Testis (tissue), 2 donors: ENCODE data around the gene TCF7L2.

ENCODE experiments used
- POLR2A ChIP-seq: fragments of 450-650 bp; IDR thresholded peaks from one replicate; pipeline ENCODE4 v1.6.1; 2017; ENCODE audit warnings: antibody characterized with exemption, mild to moderate bottlenecking, moderate library complexity
- TF ChIP-seq, protein P1 (sequence below), 3 experiments: fragments of 450-650 bp in 2 of 3; fragments of 200-600 bp in 1 of 3; sonication (generic) in 1 of 3; IDR thresholded peaks; one replicate each; pipeline ENCODE4 v1.5.1; 2016 to 2019; ENCODE audit warnings: antibody characterized with exemption in 3 of 3, mild to moderate bottlenecking in 2 of 3, moderate library complexity in 1 of 3

DNA sequence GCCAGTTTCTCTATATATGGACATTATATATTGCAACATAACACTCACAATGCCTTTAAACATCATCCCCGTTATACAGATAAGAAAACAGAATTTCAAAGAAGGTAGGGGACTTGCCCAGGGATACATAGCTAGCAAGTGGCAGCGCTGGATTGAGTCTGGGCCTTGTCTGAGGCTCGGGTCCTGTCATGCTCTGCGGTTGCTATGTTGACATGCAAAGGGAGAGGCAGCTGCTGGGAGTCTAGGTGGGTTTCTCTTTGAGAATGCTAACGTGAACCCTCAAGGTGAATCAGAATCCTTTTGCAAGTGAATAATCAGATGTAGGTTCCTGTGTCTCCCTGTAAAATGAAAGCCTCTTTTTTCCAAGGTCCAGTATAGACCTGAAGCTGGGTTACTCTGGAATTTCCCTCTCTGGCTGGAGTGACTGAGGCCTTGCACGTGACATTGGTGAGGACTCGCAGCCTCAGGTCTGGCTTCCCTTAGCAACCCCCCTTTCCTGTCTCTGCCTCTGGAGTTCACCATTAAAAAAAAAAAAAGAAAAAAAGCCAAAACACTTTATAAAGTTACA lies 38.9 kb downstream of the TCF7L2 start:
- TF ChIP-seq, protein P1, sequence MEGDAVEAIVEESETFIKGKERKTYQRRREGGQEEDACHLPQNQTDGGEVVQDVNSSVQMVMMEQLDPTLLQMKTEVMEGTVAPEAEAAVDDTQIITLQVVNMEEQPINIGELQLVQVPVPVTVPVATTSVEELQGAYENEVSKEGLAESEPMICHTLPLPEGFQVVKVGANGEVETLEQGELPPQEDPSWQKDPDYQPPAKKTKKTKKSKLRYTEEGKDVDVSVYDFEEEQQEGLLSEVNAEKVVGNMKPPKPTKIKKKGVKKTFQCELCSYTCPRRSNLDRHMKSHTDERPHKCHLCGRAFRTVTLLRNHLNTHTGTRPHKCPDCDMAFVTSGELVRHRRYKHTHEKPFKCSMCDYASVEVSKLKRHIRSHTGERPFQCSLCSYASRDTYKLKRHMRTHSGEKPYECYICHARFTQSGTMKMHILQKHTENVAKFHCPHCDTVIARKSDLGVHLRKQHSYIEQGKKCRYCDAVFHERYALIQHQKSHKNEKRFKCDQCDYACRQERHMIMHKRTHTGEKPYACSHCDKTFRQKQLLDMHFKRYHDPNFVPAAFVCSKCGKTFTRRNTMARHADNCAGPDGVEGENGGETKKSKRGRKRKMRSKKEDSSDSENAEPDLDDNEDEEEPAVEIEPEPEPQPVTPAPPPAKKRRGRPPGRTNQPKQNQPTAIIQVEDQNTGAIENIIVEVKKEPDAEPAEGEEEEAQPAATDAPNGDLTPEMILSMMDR (IDR thresholded peaks at IDR 0.05) = no peak
- TF ChIP-seq POLR2A = no peak
